T-helper 1 cell treated with Interleukin-12 subunit alpha and Interleukin-12 subunit beta and Interleukin-4 antibody, amounts not matched to agents 30 ng/mL and 1 ng/mL, for 36 hours (primary cell): ENCODE data around the gene SLC17A7. TPM values are rescaled to one million over a fixed set of nuclear protein-coding genes. Genes with fewer than 3 reads are reported as not detected.

Source experiments
- intact Hi-C: fragments of 100-400 bp; cut with micrococcal nuclease; formaldehyde crosslinking; loops from one replicate; pipeline ENCODE4 v1.15.1; 2024
- total RNA-seq: library from RNA; stranded (reverse); gene quantifications from 2 replicates; pipeline ENCODE4 v1.2.3, GENCODE V29; 2022

SLC17A7 gene
- total RNA-seq: 0.07 and 0.15 TPM in 2 replicates

GRCh38 chr19:49441210-49441959 is at the start of gene SLC17A7:
SLC17A7 (minus strand) TSS chr19:49441527; CDS start chr19:49441379, 148 bp downstream.
- intact Hi-C loops: loop anchor here (1.0 kb wide), 2 partner anchors 8 to 110 kb away; no protein-coding TSS in a partner anchor

- intact Hi-C loops: no loop called here
Measured at GRCh38 chr19:49490287-49491029, 49.1 kb upstream of the SLC17A7 start.

- intact Hi-C loops: no loop called here
Measured at GRCh38 chr19:49489601-49490167, 48.4 kb upstream of the SLC17A7 start.

- intact Hi-C loops: no loop called here
Measured at GRCh38 chr19:49488863-49489537, 47.7 kb upstream of the SLC17A7 start.

- intact Hi-C loops: no loop called here
Measured at GRCh38 chr19:49488046-49488862, 46.9 kb upstream of the SLC17A7 start.

- intact Hi-C loops: loop anchor here (1.0 kb wide), 3 partner anchors 9 to 34 kb away; partner anchors contain the start of genes ALDH16A1, FLT3LG and RPS11
Measured at GRCh38 chr19:49487277-49488045, 46.1 kb upstream of the SLC17A7 start, which contains the start of gene RPL13A. RPL13A (plus strand) TSS chr19:49487608; CDS start chr19:49487630, 22 bp downstream.

GRCh38 chr19:49486710-49487276 is 45.5 kb upstream of the SLC17A7 start:
- intact Hi-C loops: loop anchor here (1.0 kb wide), 3 partner anchors 10 to 33 kb away; partner anchors contain the start of genes ALDH16A1, FLT3LG and RPS11

GRCh38 chr19:49486232-49486631 is 44.9 kb upstream of the SLC17A7 start:
- intact Hi-C loops: no loop called here

GRCh38 chr19:49481020-49481683 is 39.8 kb upstream of the SLC17A7 start:
- intact Hi-C loops: no loop called here

- intact Hi-C loops: no loop called here
Measured at GRCh38 chr19:49479975-49480628, 38.8 kb upstream of the SLC17A7 start.

GRCh38 chr19:49475995-49476880 is 34.9 kb upstream of the SLC17A7 start:
- intact Hi-C loops: loop anchor here (1.0 to 2.0 kb wide), 4 partner anchors 71 to 250 kb away; no protein-coding TSS in a partner anchor

- intact Hi-C loops: loop anchor here (2.0 kb wide), 1 partner anchor 71 kb away; no protein-coding TSS in a partner anchor
Measured at GRCh38 chr19:49475191-49475917, 34.0 kb upstream of the SLC17A7 start.

- intact Hi-C loops: loop anchor here (1.0 to 5.0 kb wide), 11 partner anchors 13 to 403 kb away; partner anchors contain the start of genes AKT1S1, ALDH16A1, RPL13A and RPS11
Measured at GRCh38 chr19:49474542-49474924, 33.2 kb upstream of the SLC17A7 start.

- intact Hi-C loops: loop anchor here (1.0 to 5.0 kb wide), 11 partner anchors 13 to 403 kb away; partner anchors contain the start of genes AKT1S1, ALDH16A1, RPL13A and RPS11
Measured at GRCh38 chr19:49473868-49474541, 32.7 kb upstream of the SLC17A7 start, which contains the start of gene FLT3LG. FLT3LG (plus strand) TSS chr19:49474215; CDS start chr19:49474640, 425 bp downstream.

- intact Hi-C loops: loop anchor here (5.0 kb wide), 1 partner anchor 141 kb away; no protein-coding TSS in a partner anchor
Measured at GRCh38 chr19:49473501-49473867, 32.2 kb upstream of the SLC17A7 start.
